BLaER1 treated with 17β-estradiol and CSF1 and Interleukin-3, amounts not matched to agents 10 nM and 100 nM (cell line): ENCODE results near the gene ACVR2A.

ENCODE experiments used
- H3K27ac ChIP-seq, 11 experiments: shearing (Covaris generic); formaldehyde crosslinking; 2 replicates each; pipeline ENCODE4 v1.8.1; 2022
- H3K27me3 ChIP-seq, 11 experiments: shearing (Covaris generic); formaldehyde crosslinking; 2 replicates each; pipeline ENCODE4 v1.8.1; 2022
- H3K36me3 ChIP-seq, 11 experiments: shearing (Covaris generic); formaldehyde crosslinking; 2 replicates each; pipeline ENCODE4 v1.8.1; 2022
- H3K4me1 ChIP-seq, 10 experiments: shearing (Covaris generic); formaldehyde crosslinking; 2 replicates each; pipeline ENCODE4 v1.8.1; 2022
- H3K4me2 ChIP-seq, 11 experiments: shearing (Covaris generic); formaldehyde crosslinking; 2 replicates each; pipeline ENCODE4 v1.8.1; 2022
- H3K4me3 ChIP-seq, 10 experiments: shearing (Covaris generic); formaldehyde crosslinking; 2 replicates each; pipeline ENCODE4 v1.8.1; 2022
- H3K9ac ChIP-seq, 11 experiments: shearing (Covaris generic); formaldehyde crosslinking; 2 replicates each; pipeline ENCODE4 v1.8.1; 2022
- H3K9me3 ChIP-seq, 11 experiments: shearing (Covaris generic); formaldehyde crosslinking; replicated peaks in 1 of 11; 2 replicates each; pipeline ENCODE4 v1.8.1; 2022
- H4K20me1 ChIP-seq, 11 experiments: shearing (Covaris generic); formaldehyde crosslinking; 2 replicates each; pipeline ENCODE4 v1.8.1; 2022
- Cebpa-rat ChIP-seq, 11 experiments: shearing (Covaris generic); IDR thresholded peaks; 2 replicates each; pipeline ENCODE4 v1.8.1; 2022

ACVR2A gene

GRCh38 chr2:147952118-147952517, 107.3 kb downstream of the ACVR2A start:
- TF ChIP-seq Cebpa-rat (IDR thresholded peaks at IDR 0.05) = no peak
- peaks cover 21 to 49% (median 37%) of the 10 kb centered on the region in 11 experiments; a peak in 21 of 22 replicates for H3K36me3 ChIP-seq
- H3K9ac ChIP-seq = no peak overlapping the region
- H3K4me2 ChIP-seq = no peak overlapping the region
- H3K4me3 ChIP-seq = no peak overlapping the region
- no peaks in the 10 kb centered on the region for H3K27me3 ChIP-seq
- H4K20me1 ChIP-seq = no peaks in the 10 kb centered on the region
- no peaks in the 10 kb centered on the region for H3K4me1 ChIP-seq
- no peak overlapping the region for H3K27ac ChIP-seq
- no peaks in the 10 kb centered on the region for H3K9me3 ChIP-seq

GRCh38 chr2:147968571-147968970, 123.7 kb downstream of the ACVR2A start:
- no peaks in the 10 kb centered on the region for H3K27me3 ChIP-seq
- H3K27ac ChIP-seq = no peak overlapping the region
- no peaks in the 10 kb centered on the region for H4K20me1 ChIP-seq
- H3K9me3 ChIP-seq = peaks cover 35 to 44% (median 38%) of the 10 kb centered on the region in 11 experiments
- no peak overlapping the region for H3K9ac ChIP-seq
- no peak for TF ChIP-seq Cebpa-rat (IDR thresholded peaks at IDR 0.05)
- H3K4me2 ChIP-seq = peak overlapping the region in 10 of 11 experiments; percentile 1 to 54 (median 25); a peak in 13 of 22 replicates
- H3K4me1 ChIP-seq = peaks cover 0 to 15% (median 10%) of the 10 kb centered on the region in 10 experiments; a peak in 15 of 20 replicates
- peaks cover 22 to 70% (median 52%) of the 10 kb centered on the region in 11 experiments for H3K36me3 ChIP-seq
- H3K4me3 ChIP-seq = no peak overlapping the region

DNA sequence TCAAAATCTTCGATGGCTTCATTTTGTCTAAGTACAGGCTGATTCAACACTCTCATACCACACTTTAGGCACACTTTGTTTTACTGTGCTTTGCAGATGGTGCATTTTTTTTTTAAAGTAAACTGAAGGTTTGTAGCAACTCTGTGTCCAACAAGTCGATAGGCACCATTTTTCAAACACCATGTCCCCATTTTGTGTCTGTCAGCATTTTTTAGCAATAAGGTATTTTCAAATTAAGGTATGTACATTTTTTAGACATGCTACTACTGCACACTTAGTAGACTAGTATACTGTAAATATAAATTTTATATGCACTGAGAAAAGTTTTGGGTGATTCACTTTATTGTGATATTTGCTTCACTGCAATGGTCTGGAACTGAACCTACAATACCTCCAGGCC, 131.3 kb downstream of the ACVR2A start:
- Histone ChIP-seq H3K9ac (no peak overlapping the region), H4K20me1 (peaks cover 0 to 43% (median 13%) of the 10 kb centered on the region in 11 experiments; a peak in 10 of 22 replicates), H3K4me2 (no peak overlapping the region), H3K4me3 (no peak overlapping the region), H3K27ac (no peak overlapping the region), H3K27me3 (no peaks in the 10 kb centered on the region), H3K36me3 (peaks cover 12 to 50% (median 30%) of the 10 kb centered on the region in 11 experiments; a peak in 21 of 22 replicates), H3K9me3 (peaks cover 0 to 22% (median 16%) of the 10 kb centered on the region in 11 experiments; a peak in 14 of 22 replicates), H3K4me1 (no peaks in the 10 kb centered on the region)
- TF ChIP-seq Cebpa-rat (IDR thresholded peaks at IDR 0.05) = no peak

GRCh38 chr2:147977679-147978078, 132.8 kb downstream of the ACVR2A start:
- H3K4me3 ChIP-seq = no peak overlapping the region
- peaks cover 0 to 49% (median 16%) of the 10 kb centered on the region in 11 experiments; a peak in 11 of 22 replicates for H4K20me1 ChIP-seq
- no peak overlapping the region for H3K9ac ChIP-seq
- TF ChIP-seq Cebpa-rat (IDR thresholded peaks at IDR 0.05) = no peak
- H3K36me3 ChIP-seq = peaks cover 9 to 43% (median 22%) of the 10 kb centered on the region in 11 experiments; a peak in 21 of 22 replicates
- no peaks in the 10 kb centered on the region for H3K4me1 ChIP-seq
- H3K9me3 ChIP-seq = peaks cover 0 to 22% (median 16%) of the 10 kb centered on the region in 11 experiments; a peak in 14 of 22 replicates
- H3K4me2 ChIP-seq = no peak overlapping the region
- no peaks in the 10 kb centered on the region for H3K27me3 ChIP-seq
- no peak overlapping the region for H3K27ac ChIP-seq
